ENCODE results near the gene C1R. TPM values are rescaled to one million over a fixed set of nuclear protein-coding genes. Genes with fewer than 3 reads are reported as not detected.

Gene C1R
- total RNA-seq, 1 donor from 2014 or later: 1,046 TPM

GRCh38 chr12:7136071-7136470, 43.8 kb upstream of the C1R start:
- no peak overlapping the region for H3K27ac ChIP-seq
- no peak for DNase-seq (ENCODE audit: low spot score in 2 of 2)
- no peak for TF ChIP-seq CTCF (IDR thresholded peaks at IDR 0.05)
- peaks cover 15 to 24% of the 10 kb centered on the region in 2 donors for H3K36me3 ChIP-seq
- no peak overlapping the region for H3K4me3 ChIP-seq
- intact Hi-C loops (cut with DNase I): no loop called here
- no peaks in the 10 kb centered on the region for H3K9me3 ChIP-seq
- no peaks in the 10 kb centered on the region for H3K4me1 ChIP-seq
- no peaks in the 10 kb centered on the region for H3K27me3 ChIP-seq

- DNase-seq (ENCODE audit: low spot score in 2 of 2): no peak
- intact Hi-C loops (cut with DNase I): no loop called here
- Histone ChIP-seq H3K36me3 (peaks cover 15 to 24% of the 10 kb centered on the region in 2 donors), H3K27ac (no peak overlapping the region), H3K9me3 (no peaks in the 10 kb centered on the region), H3K27me3 (no peaks in the 10 kb centered on the region), H3K4me3 (no peak overlapping the region), H3K4me1 (peaks cover 1 to 2% of the 10 kb centered on the region in 2 donors)
- TF ChIP-seq CTCF (IDR thresholded peaks at IDR 0.05): no peak
These were observed 42.3 kb upstream of the C1R start for GRCh38 chr12:7134396-7135166.

- Histone ChIP-seq H3K27ac (peak overlapping the region; percentile 79 to 84), H3K36me3 (peaks cover 8 to 15% of the 10 kb centered on the region in 2 donors), H3K9me3 (no peaks in the 10 kb centered on the region), H3K27me3 (no peaks in the 10 kb centered on the region), H3K4me3 (peak overlapping the region in 1 of 2 donors; percentile 74), H3K4me1 (peaks cover 6 to 7% of the 10 kb centered on the region in 2 donors)
- no peak for TF ChIP-seq CTCF (IDR thresholded peaks at IDR 0.05)
- no peak for DNase-seq (ENCODE audit: low spot score in 2 of 2)
- intact Hi-C loops (cut with DNase I): no loop called here
These were observed 39.2 kb upstream of the C1R start for GRCh38 chr12:7131502-7131866.

- no peaks in the 10 kb centered on the region for H3K27me3 ChIP-seq
- peaks cover 2 to 9% of the 10 kb centered on the region in 2 donors for H3K36me3 ChIP-seq
- H3K9me3 ChIP-seq: no peaks in the 10 kb centered on the region
- H3K4me1 ChIP-seq: peaks cover 6 to 7% of the 10 kb centered on the region in 2 donors
- H3K4me3 ChIP-seq: peak overlapping the region; percentile 68 to 74
- H3K27ac ChIP-seq: peak overlapping the region; percentile 79 to 84
- no peak for TF ChIP-seq CTCF (IDR thresholded peaks at IDR 0.05)
- intact Hi-C loops (cut with DNase I): loop anchor here (1.0 kb wide), 1 partner anchor 57 kb away; no protein-coding TSS in a partner anchor
- no peak for DNase-seq (ENCODE audit: low spot score in 2 of 2)
These were observed 38.7 kb upstream of the C1R start for GRCh38 chr12:7130701-7131501.

- Histone ChIP-seq H3K27me3 (no peaks in the 10 kb centered on the region), H3K4me3 (peak within 1 kb of the TSS; percentile 68 to 74), H3K4me1 (peaks cover 6 to 7% of the 10 kb centered on the region in 2 donors), H3K27ac (peak within 1 kb of the TSS; percentile 79 to 84), H3K36me3 (peaks cover 0 to 2% of the 10 kb centered on the region in 2 donors), H3K9me3 (no peaks in the 10 kb centered on the region)
- DNase-seq (ENCODE audit: low spot score in 2 of 2): peak; percentile 53 to 85
- TF ChIP-seq CTCF (IDR thresholded peaks at IDR 0.05): no peak
- intact Hi-C loops (cut with DNase I): loop anchor here (1.0 kb wide), 2 partner anchors 21 to 58 kb away; partner anchors contain the start of gene C1RL
These were observed 37.8 kb upstream of the C1R start, which contains the start of gene CLSTN3 for GRCh38 chr12:7129872-7130691. Gene CLSTN3, plus strand, starts transcription at chr12:7130371. Its CDS starts 278 bp downstream, at chr12:7130649.
